ENCODE data around the gene SYNGR2.

Gene SYNGR2

GRCh38 chr17:78154903-78155811, 13.2 kb upstream of the SYNGR2 start:
- no peak for DNase-seq
- Histone ChIP-seq H3K36me3 (no peaks in the 10 kb centered on the region), H3K9me3 (ENCODE audit: severe bottlenecking) (no peaks in the 10 kb centered on the region), H3K27ac (no peak overlapping the region), H3K4me3 (ENCODE audit: low read depth, low read length) (no peak overlapping the region), H3K27me3 (ENCODE audit: insufficient read depth, low read depth, severe bottlenecking) (no peaks in the 10 kb centered on the region)
- TF ChIP-seq, protein P1, sequence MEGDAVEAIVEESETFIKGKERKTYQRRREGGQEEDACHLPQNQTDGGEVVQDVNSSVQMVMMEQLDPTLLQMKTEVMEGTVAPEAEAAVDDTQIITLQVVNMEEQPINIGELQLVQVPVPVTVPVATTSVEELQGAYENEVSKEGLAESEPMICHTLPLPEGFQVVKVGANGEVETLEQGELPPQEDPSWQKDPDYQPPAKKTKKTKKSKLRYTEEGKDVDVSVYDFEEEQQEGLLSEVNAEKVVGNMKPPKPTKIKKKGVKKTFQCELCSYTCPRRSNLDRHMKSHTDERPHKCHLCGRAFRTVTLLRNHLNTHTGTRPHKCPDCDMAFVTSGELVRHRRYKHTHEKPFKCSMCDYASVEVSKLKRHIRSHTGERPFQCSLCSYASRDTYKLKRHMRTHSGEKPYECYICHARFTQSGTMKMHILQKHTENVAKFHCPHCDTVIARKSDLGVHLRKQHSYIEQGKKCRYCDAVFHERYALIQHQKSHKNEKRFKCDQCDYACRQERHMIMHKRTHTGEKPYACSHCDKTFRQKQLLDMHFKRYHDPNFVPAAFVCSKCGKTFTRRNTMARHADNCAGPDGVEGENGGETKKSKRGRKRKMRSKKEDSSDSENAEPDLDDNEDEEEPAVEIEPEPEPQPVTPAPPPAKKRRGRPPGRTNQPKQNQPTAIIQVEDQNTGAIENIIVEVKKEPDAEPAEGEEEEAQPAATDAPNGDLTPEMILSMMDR (IDR thresholded peaks at IDR 0.05; ENCODE audit: low read depth, low read length): no peak

GRCh38 chr17:78159575-78160158, 8.7 kb upstream of the SYNGR2 start:
- no peaks in the 10 kb centered on the region for H3K9me3 ChIP-seq (ENCODE audit: severe bottlenecking)
- TF ChIP-seq, protein P1 (IDR thresholded peaks at IDR 0.05; ENCODE audit: low read depth, low read length): no peak
- no peak overlapping the region for H3K27ac ChIP-seq
- H3K36me3 ChIP-seq: no peaks in the 10 kb centered on the region
- H3K27me3 ChIP-seq (ENCODE audit: insufficient read depth, low read depth, severe bottlenecking): no peaks in the 10 kb centered on the region
- DNase-seq: no peak
- no peak overlapping the region for H3K4me3 ChIP-seq (ENCODE audit: low read depth, low read length)

DNA sequence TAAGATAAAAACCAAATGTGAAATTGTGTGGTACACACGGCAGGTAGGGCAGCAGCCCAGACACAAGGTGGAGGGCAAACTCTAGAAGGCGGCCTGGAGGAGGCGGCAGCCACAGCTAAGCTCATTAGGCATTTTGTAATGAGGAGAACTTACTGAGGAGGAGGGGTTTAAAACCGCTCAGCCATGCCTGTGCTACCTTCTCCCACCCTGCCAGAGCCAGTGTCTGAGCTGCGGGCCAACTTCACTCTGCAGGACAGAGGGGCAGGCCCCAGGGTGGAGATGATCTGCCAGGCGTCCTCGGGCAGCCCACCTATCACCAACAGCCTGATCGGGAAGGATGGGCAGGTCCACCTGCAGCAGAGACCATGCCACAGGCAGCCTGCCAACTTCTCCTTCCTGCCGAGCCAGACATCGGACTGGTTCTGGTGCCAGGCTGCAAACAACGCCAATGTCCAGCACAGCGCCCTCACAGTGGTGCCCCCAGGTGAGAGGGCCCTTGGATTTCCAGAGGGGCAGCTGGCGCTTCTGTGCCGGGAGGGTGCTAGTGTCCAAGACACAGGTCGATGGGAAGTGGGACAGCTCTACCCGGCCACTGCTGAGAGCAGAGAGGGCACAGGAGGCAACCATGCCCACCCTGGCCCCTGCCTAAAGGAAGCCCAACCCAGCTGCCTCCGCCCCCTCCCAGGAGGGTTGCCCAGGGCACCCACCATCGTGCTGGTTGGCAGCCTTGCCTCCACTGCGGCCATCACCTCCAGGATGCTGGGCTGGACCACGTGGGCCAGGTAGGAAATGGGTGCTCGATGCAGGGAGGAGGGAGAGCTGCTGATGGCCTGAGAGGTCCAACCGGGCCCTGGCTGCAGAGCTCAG, 4.3 kb upstream of the SYNGR2 start:
- H3K4me3 ChIP-seq (ENCODE audit: low read depth, low read length): no peak overlapping the region
- no peak overlapping the region for H3K27ac ChIP-seq
- no peaks in the 10 kb centered on the region for H3K36me3 ChIP-seq
- H3K27me3 ChIP-seq (ENCODE audit: insufficient read depth, low read depth, severe bottlenecking): no peaks in the 10 kb centered on the region
- DNase-seq: no peak
- TF ChIP-seq, protein P1 (IDR thresholded peaks at IDR 0.05; ENCODE audit: low read depth, low read length): no peak
- H3K9me3 ChIP-seq (ENCODE audit: severe bottlenecking): no peaks in the 10 kb centered on the region

DNA sequence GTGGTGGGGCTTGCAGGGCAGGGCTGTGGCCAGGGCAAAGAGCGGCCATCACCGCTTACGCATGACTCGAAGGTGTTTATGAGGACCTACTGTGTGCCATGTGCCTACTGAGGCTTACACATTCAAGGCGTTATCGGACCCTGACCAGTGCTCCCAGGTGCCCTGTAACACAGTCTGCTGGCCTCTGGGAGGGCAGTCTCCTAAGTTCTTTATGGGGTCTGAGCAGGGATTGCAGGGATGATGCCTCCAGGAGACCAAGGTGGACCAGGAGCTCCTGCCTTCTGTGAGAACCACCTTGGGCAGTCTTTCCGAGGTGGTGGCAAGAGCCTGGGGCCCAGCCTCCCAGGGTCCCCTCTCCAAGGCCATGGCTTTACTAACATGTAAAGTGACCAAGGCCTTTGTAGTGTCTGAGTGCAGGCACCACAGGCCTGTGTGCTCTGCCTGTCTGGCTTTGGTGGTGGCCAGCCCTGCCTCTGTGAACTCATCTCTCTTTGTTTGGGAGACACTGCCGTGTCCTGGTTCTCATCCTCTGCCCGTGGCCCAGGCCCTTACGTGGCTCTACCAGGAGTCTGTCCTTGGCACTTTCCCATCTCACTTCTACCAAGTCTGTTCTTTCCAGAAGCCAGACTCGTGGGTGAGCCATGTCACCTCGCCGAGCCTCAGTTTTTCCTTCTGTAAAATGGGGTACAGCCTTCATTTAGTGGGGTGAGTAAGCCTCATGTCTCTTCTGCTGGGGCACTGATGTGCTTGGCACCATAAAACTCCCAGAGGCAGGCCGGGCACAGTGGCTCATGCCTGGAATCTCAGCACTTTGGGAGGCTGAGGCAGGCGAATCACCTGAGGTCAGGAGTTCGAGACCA, 3.4 kb upstream of the SYNGR2 start:
- no peak overlapping the region for H3K4me3 ChIP-seq (ENCODE audit: low read depth, low read length)
- H3K36me3 ChIP-seq: no peaks in the 10 kb centered on the region
- no peaks in the 10 kb centered on the region for H3K27me3 ChIP-seq (ENCODE audit: insufficient read depth, low read depth, severe bottlenecking)
- DNase-seq: no peak
- TF ChIP-seq, protein P1 (IDR thresholded peaks at IDR 0.05; ENCODE audit: low read depth, low read length): no peak
- no peaks in the 10 kb centered on the region for H3K9me3 ChIP-seq (ENCODE audit: severe bottlenecking)
- H3K27ac ChIP-seq: no peak overlapping the region

DNA sequence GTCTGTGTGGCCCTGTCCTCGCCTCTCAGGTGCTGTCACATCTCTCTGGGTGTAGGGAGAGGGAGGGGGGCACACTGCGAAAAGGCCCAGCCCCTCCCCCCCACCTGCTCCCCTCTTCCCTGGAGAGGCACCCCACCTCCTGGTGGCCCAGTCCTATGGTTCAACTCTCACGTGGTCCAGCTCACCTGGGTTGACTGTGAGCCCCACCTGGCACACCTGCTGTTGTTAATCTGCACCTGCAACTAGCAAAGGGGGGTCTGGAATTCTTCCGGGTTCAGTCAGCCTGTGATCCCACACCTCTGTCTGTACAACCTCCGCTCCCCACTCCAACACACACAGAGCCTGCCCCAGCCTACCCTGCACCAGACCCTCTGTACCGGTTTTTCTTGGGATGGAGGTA, 2.0 kb upstream of the SYNGR2 start:
- H3K4me3 ChIP-seq (ENCODE audit: low read depth, low read length): no peak overlapping the region
- no peaks in the 10 kb centered on the region for H3K9me3 ChIP-seq (ENCODE audit: severe bottlenecking)
- peak; percentile 52 for DNase-seq
- TF ChIP-seq, protein P1 (IDR thresholded peaks at IDR 0.05; ENCODE audit: low read depth, low read length): no peak
- H3K27ac ChIP-seq: no peak overlapping the region
- peaks cover 9% of the 10 kb centered on the region for H3K36me3 ChIP-seq
- no peaks in the 10 kb centered on the region for H3K27me3 ChIP-seq (ENCODE audit: insufficient read depth, low read depth, severe bottlenecking)
